IPS-20b (cell line): ENCODE data around the gene EMP1.

Experiments
- H3K27ac ChIP-seq: one replicate; pipeline ENCODE4 v1.5.1; 2013; ENCODE audit warnings: low read length
- H3K27me3 ChIP-seq: 2 replicates; pipeline ENCODE4 v1.6.1; 2013; ENCODE audit warnings: mild to moderate bottlenecking, low read length, inconsistent platforms; ENCODE audit not compliant: insufficient read depth
- H3K36me3 ChIP-seq: 2 replicates; pipeline ENCODE4 v1.6.1; 2013; ENCODE audit warnings: low read depth, mild to moderate bottlenecking, inconsistent platforms, low read length, moderate library complexity; ENCODE audit not compliant: insufficient read depth
- H3K4me1 ChIP-seq: 2 replicates; pipeline ENCODE4 v1.6.1; 2013; ENCODE audit warnings: mild to moderate bottlenecking, control low read depth, inconsistent platforms, low read length, moderate library complexity; ENCODE audit not compliant: insufficient read depth
- H3K4me3 ChIP-seq: 2 replicates; pipeline ENCODE4 v1.5.1; 2013; ENCODE audit warnings: mild to moderate bottlenecking, low read length, inconsistent platforms
- H3K9ac ChIP-seq: 2 replicates; pipeline ENCODE4 v1.6.1; 2013; ENCODE audit warnings: low read depth, mild to moderate bottlenecking, inconsistent platforms, low read length, moderate library complexity
- H3K9me3 ChIP-seq: 2 replicates; pipeline ENCODE4 v1.6.1; 2013; ENCODE audit warnings: mild to moderate bottlenecking, low read depth, low read length, inconsistent platforms; ENCODE audit not compliant: insufficient read depth

The EMP1 gene

GRCh38 chr12:13211859-13212664 lies 15.5 kb downstream of the EMP1 start:
- no peaks in the 10 kb centered on the region for H3K9me3 ChIP-seq
- peak overlapping the region; percentile 46; the same call in 1 of the 2 replicates for H3K9ac ChIP-seq
- H3K27ac ChIP-seq: no peak overlapping the region
- H3K27me3 ChIP-seq: no peaks in the 10 kb centered on the region
- no peaks in the 10 kb centered on the region for H3K36me3 ChIP-seq
- H3K4me1 ChIP-seq: peaks cover 20% of the 10 kb centered on the region
- no peak overlapping the region for H3K4me3 ChIP-seq

DNA sequence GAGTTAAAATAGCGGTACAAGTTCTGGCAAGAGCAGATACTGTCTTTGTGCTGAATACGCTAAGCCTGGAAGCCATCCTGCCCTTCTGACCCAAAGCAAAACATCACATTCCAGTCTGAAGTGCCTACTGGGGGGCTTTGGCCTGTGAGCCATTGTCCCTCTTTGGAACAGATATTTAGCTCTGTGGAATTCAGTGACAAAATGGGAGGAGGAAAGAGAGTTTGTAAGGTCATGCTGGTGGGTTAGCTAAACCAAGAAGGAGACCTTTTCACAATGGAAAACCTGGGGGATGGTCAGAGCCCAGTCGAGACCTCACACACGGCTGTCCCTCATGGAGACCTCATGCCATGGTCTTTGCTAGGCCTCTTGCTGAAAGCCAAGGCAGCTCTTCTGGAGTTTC lies 18.5 kb downstream of the EMP1 start:
- Histone ChIP-seq H3K9ac (no peak overlapping the region), H3K27me3 (no peaks in the 10 kb centered on the region), H3K9me3 (peaks cover 7% of the 10 kb centered on the region; the same call in 1 of the 2 replicates), H3K4me1 (peaks cover 13% of the 10 kb centered on the region), H3K27ac (no peak overlapping the region), H3K36me3 (no peaks in the 10 kb centered on the region; the same call in 1 of the 2 replicates), H3K4me3 (no peak overlapping the region)

- no peak overlapping the region for H3K27ac ChIP-seq
- peaks cover 7% of the 10 kb centered on the region; the same call in 1 of the 2 replicates for H3K9me3 ChIP-seq
- H3K36me3 ChIP-seq: no peaks in the 10 kb centered on the region; the same call in 1 of the 2 replicates
- H3K4me3 ChIP-seq: no peak overlapping the region
- no peaks in the 10 kb centered on the region for H3K27me3 ChIP-seq
- no peaks in the 10 kb centered on the region for H3K4me1 ChIP-seq
- no peak overlapping the region for H3K9ac ChIP-seq
Measured at GRCh38 chr12:13218641-13219040, 22.1 kb downstream of the EMP1 start.

GRCh38 chr12:13219320-13219719 lies 22.8 kb downstream of the EMP1 start:
- H3K36me3 ChIP-seq: no peaks in the 10 kb centered on the region; the same call in 1 of the 2 replicates
- H3K27ac ChIP-seq: no peak overlapping the region
- H3K9ac ChIP-seq: no peak overlapping the region
- no peak overlapping the region for H3K4me3 ChIP-seq
- H3K27me3 ChIP-seq: no peaks in the 10 kb centered on the region
- H3K9me3 ChIP-seq: peaks cover 7% of the 10 kb centered on the region; the same call in 1 of the 2 replicates
- no peaks in the 10 kb centered on the region for H3K4me1 ChIP-seq

DNA sequence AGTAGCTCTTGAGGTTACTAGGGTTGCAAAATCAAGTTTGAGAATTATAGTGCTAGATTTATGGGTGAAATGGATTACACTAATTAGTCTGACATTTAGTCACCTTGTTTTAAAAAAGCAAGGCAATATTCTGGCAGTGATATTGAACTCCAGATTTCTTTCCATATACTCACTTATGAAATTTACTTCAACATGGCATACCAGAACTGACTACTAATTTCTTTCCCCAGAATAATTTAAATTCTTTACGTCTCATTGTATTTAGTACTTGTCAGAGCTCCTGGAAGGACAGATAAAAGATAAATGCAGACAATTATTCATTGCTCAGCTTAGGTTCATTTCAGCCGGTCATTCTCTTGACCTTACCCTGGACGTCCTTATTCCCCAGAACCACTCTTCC lies 24.3 kb downstream of the EMP1 start:
- no peak overlapping the region for H3K4me3 ChIP-seq
- H3K9ac ChIP-seq: no peak overlapping the region
- no peaks in the 10 kb centered on the region for H3K27me3 ChIP-seq
- no peaks in the 10 kb centered on the region; the same call in 1 of the 2 replicates for H3K36me3 ChIP-seq
- H3K4me1 ChIP-seq: no peaks in the 10 kb centered on the region
- no peak overlapping the region for H3K27ac ChIP-seq
- peaks cover 7% of the 10 kb centered on the region; the same call in 1 of the 2 replicates for H3K9me3 ChIP-seq

DNA sequence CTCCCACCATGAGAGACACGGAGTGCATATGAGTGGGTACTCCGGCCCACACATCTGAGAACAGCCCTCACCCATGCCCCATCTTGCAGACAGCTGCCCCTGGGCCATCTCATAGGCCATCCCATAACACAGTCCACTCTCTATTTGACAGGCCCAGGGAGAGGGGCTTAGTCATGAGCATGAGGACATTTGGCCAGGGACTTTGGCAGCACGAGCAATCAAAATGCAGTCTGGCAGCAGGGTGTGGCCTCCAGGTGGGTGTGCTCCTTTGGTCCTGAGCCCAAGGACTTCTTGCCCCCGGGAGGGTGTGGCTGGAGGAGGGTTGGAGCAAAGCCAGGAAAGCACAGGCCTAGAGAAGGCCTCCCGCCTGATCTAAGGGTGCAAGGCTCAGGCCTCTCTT lies 25.6 kb downstream of the EMP1 start:
- Histone ChIP-seq H3K27ac (no peak overlapping the region), H3K9me3 (peaks cover 7% of the 10 kb centered on the region; the same call in 1 of the 2 replicates), H3K27me3 (no peaks in the 10 kb centered on the region), H3K36me3 (no peaks in the 10 kb centered on the region; the same call in 1 of the 2 replicates), H3K9ac (no peak overlapping the region), H3K4me1 (no peaks in the 10 kb centered on the region), H3K4me3 (no peak overlapping the region)

DNA sequence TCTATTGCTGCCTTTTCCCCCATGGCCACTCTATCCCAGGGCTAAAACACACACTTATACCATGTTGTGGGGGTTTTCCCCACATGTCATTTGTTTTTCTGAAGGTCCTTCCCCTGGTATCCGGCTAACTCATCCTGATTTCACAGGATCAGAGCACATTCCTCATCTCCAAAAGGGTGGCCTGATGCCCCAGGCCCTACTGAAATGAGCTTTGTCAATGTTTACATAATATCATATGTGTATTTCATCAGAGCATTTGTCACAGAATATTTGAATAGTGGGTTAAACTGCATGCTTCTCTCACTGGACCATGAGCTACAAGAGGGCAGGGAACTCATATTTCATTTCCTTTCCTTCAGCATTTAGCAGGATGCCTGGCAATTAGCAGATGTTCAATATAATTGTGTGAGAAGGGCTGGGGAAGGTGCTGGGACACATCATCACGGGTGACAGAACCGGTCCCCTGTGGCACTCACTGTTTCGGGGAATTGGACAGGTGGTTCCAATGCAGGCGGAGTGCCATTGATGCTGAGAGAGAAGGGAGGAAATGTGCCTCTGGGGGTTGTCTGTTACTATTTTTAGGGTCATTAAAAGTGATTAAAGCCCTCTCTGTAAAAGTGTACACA lies 26.8 kb downstream of the EMP1 start:
- Histone ChIP-seq H3K9ac (no peak overlapping the region), H3K9me3 (peaks cover 7% of the 10 kb centered on the region; the same call in 1 of the 2 replicates), H3K27ac (no peak overlapping the region), H3K36me3 (no peaks in the 10 kb centered on the region; the same call in 1 of the 2 replicates), H3K4me1 (no peaks in the 10 kb centered on the region), H3K4me3 (no peak overlapping the region), H3K27me3 (no peaks in the 10 kb centered on the region)

GRCh38 chr12:13223941-13224340 lies 27.4 kb downstream of the EMP1 start:
- Histone ChIP-seq H3K27me3 (no peaks in the 10 kb centered on the region), H3K36me3 (no peaks in the 10 kb centered on the region; the same call in 1 of the 2 replicates), H3K4me3 (no peak overlapping the region), H3K9ac (no peak overlapping the region), H3K9me3 (peaks cover 6% of the 10 kb centered on the region; the same call in 1 of the 2 replicates), H3K4me1 (no peaks in the 10 kb centered on the region), H3K27ac (no peak overlapping the region)

- no peaks in the 10 kb centered on the region for H3K27me3 ChIP-seq
Measured at GRCh38 chr12:13227191-13227590, 30.7 kb downstream of the EMP1 start.

GRCh38 chr12:13228579-13228978 lies 32.1 kb downstream of the EMP1 start:
- Histone ChIP-seq H3K9ac (no peak overlapping the region), H3K27me3 (no peaks in the 10 kb centered on the region), H3K4me1 (no peaks in the 10 kb centered on the region)

More at GRCh38 chr12:13227191-13227590, 30.7 kb downstream of the EMP1 start:
- H3K9me3 ChIP-seq: no peaks in the 10 kb centered on the region
- H3K36me3 ChIP-seq: no peaks in the 10 kb centered on the region
- no peak overlapping the region for H3K27ac ChIP-seq
- H3K4me3 ChIP-seq: no peak overlapping the region
- H3K4me1 ChIP-seq: no peaks in the 10 kb centered on the region
- H3K9ac ChIP-seq: no peak overlapping the region

DNA sequence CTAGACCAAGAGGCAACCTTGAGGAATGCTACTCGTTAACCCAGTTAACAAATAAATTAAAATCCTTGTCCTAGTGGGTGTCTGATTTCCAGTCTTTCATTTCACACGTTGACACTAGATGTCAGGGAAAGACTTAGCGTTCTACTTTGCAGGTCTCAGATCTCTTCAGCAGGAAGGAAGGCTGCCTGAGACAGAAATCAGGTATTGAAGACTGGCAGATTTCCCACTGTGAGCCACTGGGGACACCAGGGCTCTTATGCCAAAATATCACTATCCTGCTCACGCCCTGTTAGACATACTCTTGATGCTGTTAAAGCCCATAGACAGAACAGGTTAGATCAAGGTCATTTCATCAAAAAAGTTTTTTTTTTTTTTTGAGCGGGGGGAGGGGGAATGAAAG lies 33.0 kb downstream of the EMP1 start:
- no peak overlapping the region for H3K4me3 ChIP-seq
- H3K9me3 ChIP-seq: no peaks in the 10 kb centered on the region
- H3K27ac ChIP-seq: no peak overlapping the region
- H3K9ac ChIP-seq: no peak overlapping the region
- no peaks in the 10 kb centered on the region for H3K27me3 ChIP-seq
- H3K36me3 ChIP-seq: no peaks in the 10 kb centered on the region
- no peaks in the 10 kb centered on the region for H3K4me1 ChIP-seq

More at GRCh38 chr12:13228579-13228978, 32.1 kb downstream of the EMP1 start:
- H3K36me3 ChIP-seq: no peaks in the 10 kb centered on the region
- H3K9me3 ChIP-seq: no peaks in the 10 kb centered on the region
- no peak overlapping the region for H3K27ac ChIP-seq
- H3K4me3 ChIP-seq: no peak overlapping the region

DNA sequence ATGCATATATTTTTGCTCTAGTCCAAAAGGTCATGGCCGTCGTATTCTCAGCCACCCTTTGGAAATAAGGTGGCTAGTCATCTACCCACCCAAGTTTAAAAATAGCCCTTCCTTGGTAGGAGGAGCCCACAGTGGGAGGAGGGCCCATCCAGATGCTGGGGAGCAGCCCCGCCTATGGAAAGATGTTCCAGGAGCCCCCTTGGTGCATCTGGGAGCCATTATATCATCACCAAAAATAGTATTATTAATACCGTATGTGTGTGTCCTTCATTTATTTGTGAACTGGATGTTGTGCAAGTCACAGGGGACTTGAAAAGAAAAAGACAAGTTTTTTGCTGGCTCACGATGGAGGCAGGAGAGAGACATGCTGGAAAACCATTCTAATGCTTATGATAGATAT lies 34.0 kb downstream of the EMP1 start:
- no peak overlapping the region for H3K4me3 ChIP-seq
- no peaks in the 10 kb centered on the region for H3K36me3 ChIP-seq
- H3K9ac ChIP-seq: no peak overlapping the region
- no peaks in the 10 kb centered on the region for H3K9me3 ChIP-seq
- H3K27me3 ChIP-seq: no peaks in the 10 kb centered on the region
- H3K4me1 ChIP-seq: no peaks in the 10 kb centered on the region
- no peak overlapping the region for H3K27ac ChIP-seq
